CD4-positive, CD25-positive, alpha-beta regulatory T cell (primary cell): Measurements from ENCODE around the gene FNDC3A. TPM values are rescaled to one million over a fixed set of nuclear protein-coding genes. Genes with fewer than 3 reads are reported as not detected.

Experiments used
- ATAC-seq, 2 donors: fragments of 150-1000 bp; cut with Tn5 transposase; one replicate each; pipeline ENCODE4 v1.10.0; 2021; ENCODE audit warnings: low read depth in 2 of 2, moderate number of reproducible peaks in 2 of 2, moderate library complexity in 1 of 2
- DNase-seq, 3 donors: peaks; one replicate each; pipeline versions ENCODE4 v3.0.0 to v3.0.0-alpha.2; 2012 to 2022; ENCODE audit warnings: mixed read lengths in 1 of 3
- H3K27ac ChIP-seq: one replicate; pipeline ENCODE4 v1.7.0; 2013; ENCODE audit warnings: mild to moderate bottlenecking, low read length; ENCODE audit not compliant: insufficient read depth, poor library complexity, severe bottlenecking
- H3K27me3 ChIP-seq: one replicate; pipeline ENCODE4 v1.7.0; 2013; ENCODE audit warnings: low read length; ENCODE audit not compliant: control insufficient read depth, insufficient read depth
- H3K36me3 ChIP-seq: one replicate; pipeline ENCODE4 v1.7.0; 2013; ENCODE audit warnings: mild to moderate bottlenecking, low read length, moderate library complexity; ENCODE audit not compliant: control insufficient read depth, insufficient read depth
- H3K4me1 ChIP-seq: 2 replicates; pipeline ENCODE4 v1.7.0; 2013; ENCODE audit warnings: mild to moderate bottlenecking, low read length; ENCODE audit not compliant: insufficient read depth, control insufficient read depth, poor library complexity, severe bottlenecking
- H3K4me3 ChIP-seq: one replicate; pipeline ENCODE4 v1.7.0; 2013; ENCODE audit warnings: low read depth, mild to moderate bottlenecking, low read length, moderate library complexity
- H3K9me3 ChIP-seq, 2 experiments: 1 replicate in 1 of 2; 2 replicates in 1 of 2; pipeline ENCODE4 v1.7.0; 2013; ENCODE audit warnings: low read length in 2 of 2, mild to moderate bottlenecking in 1 of 2, moderate library complexity in 1 of 2; ENCODE audit not compliant: control insufficient read depth in 2 of 2
- H3K27ac Mint-ChIP-seq, 3 donors: one replicate each; pipeline ENCODE4 v1.8.0; 2020 to 2022; ENCODE audit warnings: mild to moderate bottlenecking in 3 of 3, mixed read lengths in 3 of 3, moderate library complexity in 2 of 3
- H3K27me3 Mint-ChIP-seq: one replicate; pipeline ENCODE4 v1.8.0; 2022; ENCODE audit warnings: mild to moderate bottlenecking, mixed read lengths
- H3K36me3 Mint-ChIP-seq: one replicate; pipeline ENCODE4 v1.8.0; 2020; ENCODE audit warnings: mixed read lengths
- H3K4me1 Mint-ChIP-seq, 4 donors: one replicate each; pipeline ENCODE4 v1.8.0; 2020 to 2022; ENCODE audit warnings: mixed read lengths in 4 of 4, mild to moderate bottlenecking in 1 of 4
- H3K4me3 Mint-ChIP-seq, 4 donors: one replicate each; pipeline ENCODE4 v1.8.0; 2020 to 2022; ENCODE audit warnings: mild to moderate bottlenecking in 4 of 4, mixed read lengths in 4 of 4, moderate library complexity in 3 of 4
- H3K9me3 Mint-ChIP-seq, 7 donors: one replicate each; pipeline ENCODE4 v1.8.0; 2020 to 2022; ENCODE audit warnings: mixed read lengths in 7 of 7, mild to moderate bottlenecking in 3 of 7, moderate library complexity in 2 of 7
- polyA plus RNA-seq, 4 donors: library from polyadenylated mRNA; unstranded; fragments of 300-500 nt; fragmentation: Illumina TruSeq; gene quantifications; one replicate each; pipeline ENCODE4 v1.2.3, GENCODE V29; 2021
- total RNA-seq: library from RNA; stranded (reverse); gene quantifications from one replicate; pipeline ENCODE4 v1.2.3, GENCODE V29; 2022

The FNDC3A gene
- total and polyA plus RNA-seq, 5 donors from 2014 or later = 9.7 to 41.1 (median 10.6) TPM

GRCh38 chr13:49185264-49185663 is 209.6 kb downstream of the FNDC3A start:
- H3K27ac Mint-ChIP-seq = peak overlapping the region in 2 of 3 donors; percentile 48 to 59
- no peaks in the 10 kb centered on the region for H3K27me3 Mint-ChIP-seq
- no peaks in the 10 kb centered on the region for H3K9me3 ChIP-seq
- no peaks in the 10 kb centered on the region for H3K9me3 Mint-ChIP-seq
- H3K4me1 ChIP-seq = no peaks in the 10 kb centered on the region
- H3K36me3 Mint-ChIP-seq = peaks cover 36% of the 10 kb centered on the region
- no peak overlapping the region for H3K4me3 Mint-ChIP-seq
- H3K27ac ChIP-seq = no peak overlapping the region
- H3K4me3 ChIP-seq = no peak overlapping the region
- peaks cover 68% of the 10 kb centered on the region for H3K36me3 ChIP-seq
- ATAC-seq (no peak), DNase-seq (no peak)
- no peaks in the 10 kb centered on the region for H3K27me3 ChIP-seq
- peaks cover 5 to 6% (median 6%) of the 10 kb centered on the region in 4 donors for H3K4me1 Mint-ChIP-seq

GRCh38 chr13:49190901-49191300 is 215.2 kb downstream of the FNDC3A start:
- H3K27ac Mint-ChIP-seq = peak overlapping the region in 2 of 3 donors; percentile 14 to 17
- H3K36me3 ChIP-seq = peaks cover 68% of the 10 kb centered on the region

GRCh38 chr13:49206641-49207040 is 230.9 kb downstream of the FNDC3A start:
- no peak for ATAC-seq
- H3K4me1 ChIP-seq = no peaks in the 10 kb centered on the region
- no peaks in the 10 kb centered on the region for H3K27me3 ChIP-seq
- H3K36me3 Mint-ChIP-seq = peaks cover 22% of the 10 kb centered on the region
- H3K4me3 ChIP-seq = no peak overlapping the region
- no peaks in the 10 kb centered on the region for H3K4me1 Mint-ChIP-seq
- DNase-seq = no peak
- no peaks in the 10 kb centered on the region for H3K27me3 Mint-ChIP-seq
- no peak overlapping the region for H3K27ac Mint-ChIP-seq
- peak overlapping the region in 1 of 4 donors; percentile 61 for H3K4me3 Mint-ChIP-seq
- H3K36me3 ChIP-seq = peaks cover 48% of the 10 kb centered on the region
- H3K27ac ChIP-seq = no peak overlapping the region
- no peaks in the 10 kb centered on the region for H3K9me3 ChIP-seq
- no peaks in the 10 kb centered on the region for H3K9me3 Mint-ChIP-seq

More at GRCh38 chr13:49190901-49191300, 215.2 kb downstream of the FNDC3A start:
- Mint-ChIP-seq H3K27me3 (no peaks in the 10 kb centered on the region), H3K4me3 (no peak overlapping the region), H3K4me1 (peaks cover 0 to 11% (median 4%) of the 10 kb centered on the region in 4 donors), H3K36me3 (peaks cover 35% of the 10 kb centered on the region), H3K9me3 (no peaks in the 10 kb centered on the region)
- Histone ChIP-seq H3K4me1 (no peaks in the 10 kb centered on the region), H3K27ac (no peak overlapping the region), H3K9me3 (no peaks in the 10 kb centered on the region), H3K4me3 (no peak overlapping the region), H3K27me3 (no peaks in the 10 kb centered on the region)
- ATAC-seq (no peak), DNase-seq (no peak)

GRCh38 chr13:49208619-49209018 is 232.9 kb downstream of the FNDC3A start:
- Mint-ChIP-seq H3K27ac (no peak overlapping the region), H3K27me3 (no peaks in the 10 kb centered on the region), H3K9me3 (no peaks in the 10 kb centered on the region), H3K36me3 (peaks cover 19% of the 10 kb centered on the region), H3K4me1 (peaks cover 0 to 4% (median 0%) of the 10 kb centered on the region in 4 donors), H3K4me3 (no peak overlapping the region)
- H3K27ac ChIP-seq = no peak overlapping the region
- no peaks in the 10 kb centered on the region for H3K4me1 ChIP-seq
- H3K27me3 ChIP-seq = no peaks in the 10 kb centered on the region
- H3K4me3 ChIP-seq = no peak overlapping the region
- DNase-seq = no peak
- peaks cover 29% of the 10 kb centered on the region for H3K36me3 ChIP-seq
- ATAC-seq = no peak
- H3K9me3 ChIP-seq = no peaks in the 10 kb centered on the region

GRCh38 chr13:49210114-49210513 is 234.4 kb downstream of the FNDC3A start:
- H3K27me3 Mint-ChIP-seq = no peaks in the 10 kb centered on the region
- Histone ChIP-seq H3K27ac (no peak overlapping the region), H3K36me3 (peaks cover 20% of the 10 kb centered on the region), H3K4me3 (no peak overlapping the region), H3K27me3 (no peaks in the 10 kb centered on the region), H3K9me3 (no peaks in the 10 kb centered on the region), H3K4me1 (peaks cover 6% of the 10 kb centered on the region)
- H3K4me1 Mint-ChIP-seq = peaks cover 0 to 12% (median 8%) of the 10 kb centered on the region in 4 donors
- H3K27ac Mint-ChIP-seq = peak overlapping the region in 1 of 3 donors; percentile 43
- ATAC-seq (no peak), DNase-seq (no peak)
- peaks cover 0 to 1% (median 0%) of the 10 kb centered on the region in 7 donors for H3K9me3 Mint-ChIP-seq
- no peak overlapping the region for H3K4me3 Mint-ChIP-seq
- peaks cover 11% of the 10 kb centered on the region for H3K36me3 Mint-ChIP-seq

GRCh38 chr13:49210669-49211068 is 235.0 kb downstream of the FNDC3A start:
- peaks cover 0 to 15% (median 11%) of the 10 kb centered on the region in 4 donors for H3K4me1 Mint-ChIP-seq
- H3K9me3 ChIP-seq = no peaks in the 10 kb centered on the region
- H3K9me3 Mint-ChIP-seq = peaks cover 0 to 3% (median 0%) of the 10 kb centered on the region in 7 donors
- H3K27ac Mint-ChIP-seq = no peak overlapping the region
- H3K27me3 ChIP-seq = no peaks in the 10 kb centered on the region
- no peak overlapping the region for H3K4me3 ChIP-seq
- H3K4me1 ChIP-seq = peaks cover 9% of the 10 kb centered on the region
- H3K4me3 Mint-ChIP-seq = no peak overlapping the region
- H3K36me3 Mint-ChIP-seq = peaks cover 11% of the 10 kb centered on the region
- H3K36me3 ChIP-seq = peaks cover 20% of the 10 kb centered on the region
- H3K27me3 Mint-ChIP-seq = no peaks in the 10 kb centered on the region
- DNase-seq = no peak
- ATAC-seq = no peak
- H3K27ac ChIP-seq = no peak overlapping the region

- peaks cover 9% of the 10 kb centered on the region for H3K4me1 ChIP-seq
- H3K27ac ChIP-seq = no peak overlapping the region
- Mint-ChIP-seq H3K4me3 (no peak overlapping the region), H3K27ac (no peak overlapping the region), H3K4me1 (peaks cover 0 to 28% (median 13%) of the 10 kb centered on the region in 4 donors), H3K36me3 (peaks cover 6% of the 10 kb centered on the region), H3K9me3 (peaks cover 0 to 9% (median 0%) of the 10 kb centered on the region in 7 donors), H3K27me3 (peaks cover 20% of the 10 kb centered on the region)
- H3K9me3 ChIP-seq = no peaks in the 10 kb centered on the region
- ATAC-seq (no peak), DNase-seq (no peak)
- H3K27me3 ChIP-seq = peaks cover 2% of the 10 kb centered on the region
- H3K4me3 ChIP-seq = no peak overlapping the region
- no peaks in the 10 kb centered on the region for H3K36me3 ChIP-seq
Measured at GRCh38 chr13:49213539-49213938, 237.8 kb downstream of the FNDC3A start.
